ENCODE measurements around the gene TOX3.

TOX3 gene

GRCh38 chr16:52497067-52497816 lies 49.7 kb downstream of the TOX3 start:
- in situ Hi-C loops (cut with MboI; ENCODE audit: low pct_unique_long_range_greater_than_20kb, low sequenced_read_pairs, unreplicated experiment): no loop called here
- no peak for TF ChIP-seq CTCF (IDR thresholded peaks at IDR 0.05; ENCODE audit: extremely low read depth, insufficient read depth, missing control alignments)
- DNase-seq (ENCODE audit: low spot score): no peak

- no peak for TF ChIP-seq CTCF (IDR thresholded peaks at IDR 0.05; ENCODE audit: extremely low read depth, insufficient read depth, missing control alignments)
- no peak for DNase-seq (ENCODE audit: low spot score)
- in situ Hi-C loops (cut with MboI; ENCODE audit: low pct_unique_long_range_greater_than_20kb, low sequenced_read_pairs, unreplicated experiment): no loop called here
Measured at GRCh38 chr16:52496051-52496876, 50.7 kb downstream of the TOX3 start.

GRCh38 chr16:52494621-52495020 lies 52.3 kb downstream of the TOX3 start:
- no peak for TF ChIP-seq CTCF (IDR thresholded peaks at IDR 0.05; ENCODE audit: extremely low read depth, insufficient read depth, missing control alignments)
- in situ Hi-C loops (cut with MboI; ENCODE audit: low pct_unique_long_range_greater_than_20kb, low sequenced_read_pairs, unreplicated experiment): no loop called here
- no peak for DNase-seq (ENCODE audit: low spot score)

GRCh38 chr16:52494145-52494544 lies 52.8 kb downstream of the TOX3 start:
- no peak for DNase-seq (ENCODE audit: low spot score)
- in situ Hi-C loops (cut with MboI; ENCODE audit: low pct_unique_long_range_greater_than_20kb, low sequenced_read_pairs, unreplicated experiment): no loop called here
- TF ChIP-seq CTCF (IDR thresholded peaks at IDR 0.05; ENCODE audit: extremely low read depth, insufficient read depth, missing control alignments): no peak

- TF ChIP-seq CTCF (IDR thresholded peaks at IDR 0.05; ENCODE audit: extremely low read depth, insufficient read depth, missing control alignments): no peak
- peak; percentile 16 for DNase-seq (ENCODE audit: low spot score)
Measured at GRCh38 chr16:52492789-52493357, 54.1 kb downstream of the TOX3 start.

GRCh38 chr16:52491216-52491615 lies 55.7 kb downstream of the TOX3 start:
- no peak for TF ChIP-seq CTCF (IDR thresholded peaks at IDR 0.05; ENCODE audit: extremely low read depth, insufficient read depth, missing control alignments)
- in situ Hi-C loops (cut with MboI; ENCODE audit: low pct_unique_long_range_greater_than_20kb, low sequenced_read_pairs, unreplicated experiment): no loop called here
- DNase-seq (ENCODE audit: low spot score): no peak

More at GRCh38 chr16:52492789-52493357, 54.1 kb downstream of the TOX3 start:
- in situ Hi-C loops (cut with MboI; ENCODE audit: low pct_unique_long_range_greater_than_20kb, low sequenced_read_pairs, unreplicated experiment): no loop called here

Measured in GM13977 (cell line).